Prostate gland (tissue), 2 donors: ENCODE measurements around the gene PTPRT. TPM values are rescaled to one million over a fixed set of nuclear protein-coding genes. Genes with fewer than 3 reads are reported as not detected.

Experiments used
- DNase-seq: peaks from one replicate; pipeline ENCODE4 v3.0.0-alpha.2; 2019; ENCODE audit warnings: low spot score
- H3K27ac ChIP-seq, 2 donors: fragments of 200-600 bp; sonication (generic); 2 replicates each; pipeline ENCODE4 v1.5.1; 2017 to 2019
- H3K27me3 ChIP-seq: fragments of 200-600 bp; sonication (generic); replicated peaks from 2 replicates; pipeline ENCODE4 v1.5.1; 2019; ENCODE audit not compliant: insufficient read depth
- H3K36me3 ChIP-seq, 2 donors: fragments of 200-600 bp; sonication (generic); 1 replicate in 1 of 2; 2 replicates in 1 of 2; pipeline versions ENCODE4 v1.5.1 to v1.8.1; 2017 to 2019
- H3K4me1 ChIP-seq: fragments of 200-600 bp; sonication (generic); replicated peaks from 2 replicates; pipeline ENCODE4 v1.5.1; 2019
- H3K4me3 ChIP-seq, 2 donors: fragments of 200-600 bp; sonication (generic); 2 replicates each; pipeline ENCODE4 v1.5.1; 2017 to 2019
- H3K9me3 ChIP-seq: fragments of 200-600 bp; sonication (generic); 2 replicates; pipeline ENCODE4 v1.5.1; 2017
- CTCF ChIP-seq, 4 experiments: fragments of 200-600 bp in 2 of 4; fragments of 450-650 bp in 2 of 4; sonication (generic) in 2 of 4; IDR thresholded peaks; 1 replicate in 3 of 4; 2 replicates in 1 of 4; pipeline ENCODE4 v1.5.1; 2016 to 2019; ENCODE audit warnings: antibody characterized with exemption in 4 of 4, mild to moderate bottlenecking in 2 of 4, moderate library complexity in 2 of 4
- POLR2A ChIP-seq: fragments of 450-650 bp; IDR thresholded peaks from one replicate; pipeline ENCODE4 v1.6.1; 2016; ENCODE audit warnings: antibody characterized with exemption, mild to moderate bottlenecking
- POLR2AphosphoS5 ChIP-seq: sonication (generic); formaldehyde crosslinking; IDR thresholded peaks from one replicate; pipeline ENCODE4 v1.6.1; 2017; ENCODE audit warnings: antibody characterized with exemption
- WGBS: methylation state at CpG from one replicate; pipeline ENCODE4 v1.1.5; 2018; 5-methylcytosine and 5-hydroxymethylcytosine counted together
- intact Hi-C: fragments of 100-400 bp; cut with DNase I; formaldehyde crosslinking; loops from one replicate; pipeline ENCODE4 v1.14.2; 2022
- total RNA-seq, 2 donors: library from RNA; depleted of rRNA; stranded (reverse); fragments of >200 nt; gene quantifications; one replicate each; pipeline ENCODE4 v1.1.0, GENCODE V29; 2016

The PTPRT gene
- total RNA-seq, 2 donors from 2014 or later = 1.5 to 3.5 TPM

- H3K4me3 ChIP-seq = no peak overlapping the region
Observed at GRCh38 chr20:42134265-42135098, 1055.2 kb downstream of the PTPRT start.

DNA sequence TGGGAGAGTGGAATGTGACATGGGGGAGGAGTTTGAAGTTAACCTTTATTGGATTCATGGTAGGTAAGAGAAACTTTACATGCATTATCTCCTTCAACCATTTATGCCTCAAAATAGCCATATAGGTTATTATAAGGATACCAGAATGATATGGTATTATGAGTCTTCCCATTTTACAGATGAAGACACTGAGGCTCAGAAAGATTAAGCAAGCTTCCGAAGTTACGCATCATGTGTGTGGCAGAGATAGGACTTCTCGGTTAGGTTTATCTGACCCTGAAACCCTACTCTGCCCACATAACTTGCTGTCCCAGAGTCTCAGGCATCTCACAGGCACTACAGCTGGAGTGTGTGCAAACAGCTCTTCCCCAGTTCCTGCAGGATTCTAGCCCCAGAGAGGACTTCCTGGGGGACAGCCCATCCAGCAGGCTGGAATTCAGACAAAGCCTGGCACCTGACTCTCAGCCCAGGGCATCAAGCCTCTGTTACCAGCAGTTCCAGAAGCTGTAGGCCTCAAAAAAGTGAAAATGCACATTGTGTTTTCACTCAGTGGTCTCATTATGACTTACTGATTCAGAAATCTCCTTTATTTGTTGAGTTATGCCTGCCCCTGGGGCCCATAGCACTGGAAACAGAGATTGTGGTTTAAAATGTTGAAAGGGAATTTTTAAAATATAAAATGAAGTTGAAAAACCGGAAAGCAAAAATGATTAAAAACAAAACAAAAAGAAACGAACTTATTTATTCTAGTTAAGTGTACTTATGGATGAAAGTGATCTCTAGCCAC is 1058.7 kb downstream of the PTPRT start:
- DNase-seq = no peak
- intact Hi-C loops = no loop called here
- H3K4me1 ChIP-seq = no peaks in the 10 kb centered on the region
- H3K9me3 ChIP-seq = no peaks in the 10 kb centered on the region
- no peaks in the 10 kb centered on the region for H3K36me3 ChIP-seq
- no peak overlapping the region for H3K27ac ChIP-seq
- H3K27me3 ChIP-seq = no peaks in the 10 kb centered on the region
- TF ChIP-seq CTCF (IDR thresholded peaks at IDR 0.05) (no peak), POLR2A (no peak)
- no peak overlapping the region for H3K4me3 ChIP-seq
- WGBS = 82% methylated on average over 5 of the region's 5 CpGs

More at GRCh38 chr20:42134265-42135098, 1055.2 kb downstream of the PTPRT start:
- no peak for TF ChIP-seq POLR2A
- TF ChIP-seq CTCF (IDR thresholded peaks at IDR 0.05) = no peak
- TF ChIP-seq POLR2AphosphoS5 = no peak
- H3K27me3 ChIP-seq = no peaks in the 10 kb centered on the region
- H3K4me1 ChIP-seq = no peaks in the 10 kb centered on the region
- no peaks in the 10 kb centered on the region for H3K36me3 ChIP-seq
- no peak overlapping the region for H3K27ac ChIP-seq
- intact Hi-C loops = no loop called here
- no peaks in the 10 kb centered on the region for H3K9me3 ChIP-seq
- 79% methylated on average over 5 of the region's 5 CpGs for WGBS
- DNase-seq = no peak

DNA sequence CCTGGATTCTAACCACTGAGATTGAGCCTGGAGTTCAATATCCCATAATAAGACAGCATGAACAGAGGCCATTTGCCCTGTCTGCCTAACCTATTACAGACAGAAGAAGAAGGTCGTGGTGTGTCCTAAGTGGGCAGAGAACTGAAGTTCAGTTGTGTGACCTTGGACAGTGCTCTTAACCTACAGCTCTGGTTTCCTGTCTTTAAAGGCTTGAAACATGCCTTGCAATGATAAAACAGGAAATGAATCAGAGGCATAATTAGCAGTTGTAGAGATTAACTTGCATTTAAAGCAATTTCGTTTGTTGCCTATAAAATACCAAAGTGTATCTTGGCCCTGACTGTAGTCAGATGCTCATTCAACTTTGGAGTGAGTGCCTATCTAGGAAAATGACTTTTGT is 1064.3 kb downstream of the PTPRT start:
- H3K36me3 ChIP-seq = no peaks in the 10 kb centered on the region
- DNase-seq = no peak
- H3K27ac ChIP-seq = no peak overlapping the region
- 22% methylated on average over 2 of the region's 2 CpGs for WGBS
- no peak overlapping the region for H3K4me3 ChIP-seq
- intact Hi-C loops = no loop called here
- H3K4me1 ChIP-seq = no peaks in the 10 kb centered on the region
- H3K27me3 ChIP-seq = no peaks in the 10 kb centered on the region
- H3K9me3 ChIP-seq = no peaks in the 10 kb centered on the region
- TF ChIP-seq POLR2AphosphoS5 = no peak
- TF ChIP-seq CTCF (IDR thresholded peaks at IDR 0.05) = no peak
- no peak for TF ChIP-seq POLR2A

- H3K9me3 ChIP-seq = no peaks in the 10 kb centered on the region
- TF ChIP-seq POLR2AphosphoS5 = no peak
- TF ChIP-seq CTCF (IDR thresholded peaks at IDR 0.05) = no peak
- no peak for TF ChIP-seq POLR2A
- no peak overlapping the region for H3K27ac ChIP-seq
- no peaks in the 10 kb centered on the region for H3K4me1 ChIP-seq
- no peaks in the 10 kb centered on the region for H3K27me3 ChIP-seq
- DNase-seq = no peak
- H3K4me3 ChIP-seq = no peak overlapping the region
- H3K36me3 ChIP-seq = no peaks in the 10 kb centered on the region
- 82% methylated on average over 11 of the region's 11 CpGs for WGBS
- intact Hi-C loops = no loop called here
Observed at GRCh38 chr20:42123981-42124473, 1065.7 kb downstream of the PTPRT start.
